Peyer's patch (tissue), 4 donors: Measurements from ENCODE around the gene F11R. TPM values are rescaled to one million over a fixed set of nuclear protein-coding genes. Genes with fewer than 3 reads are reported as not detected.

Experiments
- DNase-seq, 3 donors: peaks; one replicate each; pipeline ENCODE4 v3.0.0-alpha.2; 2017 to 2019
- H3K27ac ChIP-seq, 4 donors: fragments of 200-600 bp; sonication (generic); one replicate each; pipeline ENCODE4 v1.5.1; 2016 to 2019
- H3K27me3 ChIP-seq, 2 donors: fragments of 200-600 bp; sonication (generic); one replicate each; pipeline ENCODE4 v1.5.1; 2019
- H3K36me3 ChIP-seq, 3 donors: fragments of 200-600 bp; sonication (generic); one replicate each; pipeline ENCODE4 v1.5.1; 2016 to 2019
- H3K4me1 ChIP-seq, 4 donors: fragments of 200-600 bp; sonication (generic); one replicate each; pipeline ENCODE4 v1.5.1; 2016 to 2019
- H3K4me3 ChIP-seq, 4 donors: fragments of 200-600 bp; sonication (generic); 1 replicate in 3 of 4; 2 replicates in 1 of 4; pipeline ENCODE4 v1.5.1; 2016 to 2019; ENCODE audit warnings: mild to moderate bottlenecking in 1 of 4
- H3K9me3 ChIP-seq, 4 donors: fragments of 200-600 bp; sonication (generic); one replicate each; pipeline ENCODE4 v1.5.1; 2016 to 2019; ENCODE audit warnings: mild to moderate bottlenecking in 1 of 4
- CTCF ChIP-seq, 6 experiments: fragments of 450-650 bp in 4 of 6; fragments of 200-600 bp in 2 of 6; sonication (generic) in 1 of 6; IDR thresholded peaks; one replicate each; pipeline ENCODE4 v1.5.1; 2017 to 2019; ENCODE audit warnings: antibody characterized with exemption in 6 of 6, mild to moderate bottlenecking in 3 of 6, moderate library complexity in 1 of 6
- POLR2A ChIP-seq, 2 donors: fragments of 450-650 bp; IDR thresholded peaks; one replicate each; pipeline ENCODE4 v1.5.1; 2017; ENCODE audit warnings: antibody characterized with exemption in 2 of 2, mild to moderate bottlenecking in 2 of 2, moderate library complexity in 2 of 2
- total RNA-seq, 4 donors: library from RNA; depleted of rRNA; stranded (reverse); fragments of >200 nt; gene quantifications; one replicate each; pipeline ENCODE4 v1.1.0, GENCODE V29; 2016

The F11R gene
- total RNA-seq, 4 donors from 2014 or later = 28.9 to 138 (median 110) TPM

- no peaks in the 10 kb centered on the region for H3K4me1 ChIP-seq
- no peak for DNase-seq
Measured at GRCh38 chr1:160975026-160975425, 45.9 kb downstream of the F11R start.

GRCh38 chr1:160973491-160973890 is 47.5 kb downstream of the F11R start:
- H3K27ac ChIP-seq = no peak overlapping the region
- H3K27me3 ChIP-seq = no peaks in the 10 kb centered on the region
- H3K4me1 ChIP-seq = no peaks in the 10 kb centered on the region
- no peaks in the 10 kb centered on the region for H3K36me3 ChIP-seq
- DNase-seq = no peak
- no peak overlapping the region for H3K4me3 ChIP-seq
- H3K9me3 ChIP-seq = no peaks in the 10 kb centered on the region
- TF ChIP-seq CTCF (IDR thresholded peaks at IDR 0.05) (no peak), POLR2A (IDR thresholded peaks at IDR 0.05) (no peak)

More at GRCh38 chr1:160975026-160975425, 45.9 kb downstream of the F11R start:
- Histone ChIP-seq H3K27me3 (no peaks in the 10 kb centered on the region), H3K27ac (no peak overlapping the region), H3K4me3 (no peak overlapping the region), H3K9me3 (no peaks in the 10 kb centered on the region), H3K36me3 (no peaks in the 10 kb centered on the region)
- TF ChIP-seq CTCF (IDR thresholded peaks at IDR 0.05) (no peak), POLR2A (IDR thresholded peaks at IDR 0.05) (no peak)

GRCh38 chr1:160972939-160973338 is 48.0 kb downstream of the F11R start:
- H3K27ac ChIP-seq = no peak overlapping the region
- TF ChIP-seq POLR2A (IDR thresholded peaks at IDR 0.05) (no peak), CTCF (IDR thresholded peaks at IDR 0.05) (no peak)
- no peaks in the 10 kb centered on the region for H3K9me3 ChIP-seq
- no peaks in the 10 kb centered on the region for H3K36me3 ChIP-seq
- no peaks in the 10 kb centered on the region for H3K4me1 ChIP-seq
- no peak for DNase-seq
- no peak overlapping the region for H3K4me3 ChIP-seq
- H3K27me3 ChIP-seq = no peaks in the 10 kb centered on the region

GRCh38 chr1:160971618-160972056 is 49.3 kb downstream of the F11R start:
- Histone ChIP-seq H3K36me3 (no peaks in the 10 kb centered on the region), H3K9me3 (no peaks in the 10 kb centered on the region), H3K27me3 (no peaks in the 10 kb centered on the region), H3K27ac (no peak overlapping the region), H3K4me3 (no peak overlapping the region), H3K4me1 (no peaks in the 10 kb centered on the region)
- no peak for DNase-seq
- TF ChIP-seq CTCF (IDR thresholded peaks at IDR 0.05) = no peak
- no peak for TF ChIP-seq POLR2A (IDR thresholded peaks at IDR 0.05)

GRCh38 chr1:160963521-160963920 is 57.4 kb downstream of the F11R start:
- no peaks in the 10 kb centered on the region for H3K4me1 ChIP-seq
- H3K9me3 ChIP-seq = no peaks in the 10 kb centered on the region
- no peaks in the 10 kb centered on the region for H3K36me3 ChIP-seq
- DNase-seq = no peak
- no peak for TF ChIP-seq POLR2A (IDR thresholded peaks at IDR 0.05)
- no peak for TF ChIP-seq CTCF (IDR thresholded peaks at IDR 0.05)
- H3K27ac ChIP-seq = no peak overlapping the region
- no peaks in the 10 kb centered on the region for H3K27me3 ChIP-seq
- H3K4me3 ChIP-seq = no peak overlapping the region

- H3K4me3 ChIP-seq = no peak overlapping the region
Measured at GRCh38 chr1:160961419-160961818, 59.5 kb downstream of the F11R start.

More at GRCh38 chr1:160961419-160961818, 59.5 kb downstream of the F11R start:
- Histone ChIP-seq H3K36me3 (no peaks in the 10 kb centered on the region), H3K27ac (no peak overlapping the region), H3K4me1 (no peaks in the 10 kb centered on the region), H3K9me3 (no peaks in the 10 kb centered on the region), H3K27me3 (no peaks in the 10 kb centered on the region)
- no peak for TF ChIP-seq CTCF (IDR thresholded peaks at IDR 0.05)
- no peak for TF ChIP-seq POLR2A (IDR thresholded peaks at IDR 0.05)
- no peak for DNase-seq
